Uterus (tissue), 2 donors: ENCODE data around the gene GCK.

Experiments used
- CTCF ChIP-seq, 4 experiments: fragments of 200-600 bp in 2 of 4; fragments of 450-650 bp in 2 of 4; sonication (generic) in 2 of 4; IDR thresholded peaks; one replicate each; pipeline ENCODE4 v1.5.1; 2016 to 2019; ENCODE audit warnings: antibody characterized with exemption in 4 of 4, mild to moderate bottlenecking in 2 of 4, moderate library complexity in 1 of 4
- POLR2A ChIP-seq, 2 donors: fragments of 450-650 bp; IDR thresholded peaks; one replicate each; pipeline ENCODE4 v1.6.1; 2016; ENCODE audit warnings: antibody characterized with exemption in 2 of 2, mild to moderate bottlenecking in 1 of 2, moderate library complexity in 1 of 2

DNA sequence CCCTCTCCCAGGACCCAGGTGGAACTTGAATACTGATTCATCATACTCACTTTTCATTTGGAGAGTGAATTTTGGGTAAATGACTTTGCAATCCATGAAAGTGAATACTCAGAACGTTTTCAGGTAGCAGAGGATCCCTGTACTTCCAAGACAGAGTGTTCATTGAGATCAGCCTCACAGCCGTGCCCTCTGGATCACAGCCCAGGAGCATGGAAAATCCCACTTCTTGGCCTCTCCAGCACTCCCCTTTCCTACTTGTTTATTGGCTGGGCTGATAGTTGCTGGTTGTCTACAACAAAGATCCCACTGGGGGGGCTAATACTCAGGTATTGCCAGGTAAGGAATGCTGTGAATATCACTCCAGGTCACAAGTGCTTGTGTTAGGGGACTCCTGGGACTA lies 5.9 kb downstream of the GCK start:
- TF ChIP-seq CTCF (IDR thresholded peaks at IDR 0.05), result no peak
- no peak for TF ChIP-seq POLR2A (IDR thresholded peaks at IDR 0.05)
